Measurements from ENCODE around the gene FAM217A. TPM values are rescaled to one million over a fixed set of nuclear protein-coding genes. Genes with fewer than 3 reads are reported as not detected.

Gene FAM217A
- total RNA-seq, 2 experiments from 2014 or later = not detected

- peak overlapping the region; percentile 98 for H3K27ac Mint-ChIP-seq
- peaks cover 43% of the 10 kb centered on the region for H3K4me1 Mint-ChIP-seq
- peak overlapping the region; percentile 93 for H3K4me3 Mint-ChIP-seq
- H3K9me3 Mint-ChIP-seq = no peaks in the 10 kb centered on the region
- peaks cover 34% of the 10 kb centered on the region for H3K36me3 Mint-ChIP-seq
- no peaks in the 10 kb centered on the region for H3K27me3 Mint-ChIP-seq
- DNase-seq = peak; percentile 89
These were observed 57.6 kb downstream of the FAM217A start for GRCh38 chr6:4021133-4021853.

GRCh38 chr6:4020822-4021132 lies 58.2 kb downstream of the FAM217A start:
- peaks cover 47% of the 10 kb centered on the region for H3K4me1 Mint-ChIP-seq
- no peak for DNase-seq
- no peaks in the 10 kb centered on the region for H3K9me3 Mint-ChIP-seq
- H3K27me3 Mint-ChIP-seq = no peaks in the 10 kb centered on the region
- peaks cover 34% of the 10 kb centered on the region for H3K36me3 Mint-ChIP-seq
- H3K27ac Mint-ChIP-seq = peak overlapping the region; percentile 98
- H3K4me3 Mint-ChIP-seq = peak overlapping the region; percentile 93

- no peaks in the 10 kb centered on the region for H3K27me3 Mint-ChIP-seq
- no peak for DNase-seq
- H3K27ac Mint-ChIP-seq = peak overlapping the region; percentile 96
- peaks cover 46% of the 10 kb centered on the region for H3K4me1 Mint-ChIP-seq
- H3K9me3 Mint-ChIP-seq = no peaks in the 10 kb centered on the region
- peak overlapping the region; percentile 94 for H3K4me3 Mint-ChIP-seq
- H3K36me3 Mint-ChIP-seq = peaks cover 33% of the 10 kb centered on the region
These were observed 60.1 kb downstream of the FAM217A start for GRCh38 chr6:4018924-4019236.

Other genes starting within 250 kb of the FAM217A start
- gene FAM50B, start 229.8 kb downstream of the FAM217A start, total RNA-seq = 1 to 10 TPM; 8.7 TPM
- 10 to 100 TPM; 45.0 to 46.9 TPM for gene ECI2, start 56.4 kb upstream of the FAM217A start, total RNA-seq

Measured in activated naive CD8-positive, alpha-beta T cell treated with anti-CD3 and anti-CD28 coated beads for 36 hours (primary cell).